GM19043 (cell line): ENCODE measurements around the gene CTNNAL1.
"Not testable (repeated sequence)": the region's sequence is repeated elsewhere in the genome, so short reads cannot be mapped to it uniquely, and the experiment has no call there.

Experiments
- ATAC-seq: cut with Tn5 transposase; IDR thresholded peaks from one replicate; pipeline ENCODE4 v1.9.1; 2021; ENCODE audit warnings: low read depth; ENCODE audit not compliant: unreplicated experiment

CTNNAL1 gene

GRCh38 chr9:109012876-109013678 is at the start of gene CTNNAL1:
TSS of gene CTNNAL1 (minus strand) at chr9:109013499. CDS start at chr9:109013442, 57 bp downstream.
- peak; percentile 63 for ATAC-seq

- no peak for ATAC-seq
These were observed 49.2 kb upstream of the CTNNAL1 start for GRCh38 chr9:109062543-109062942.

- ATAC-seq: no peak
These were observed 46.9 kb upstream of the CTNNAL1 start for GRCh38 chr9:109060191-109060590.

GRCh38 chr9:109053121-109053520 is 39.8 kb upstream of the CTNNAL1 start:
- not testable (repeated sequence) for ATAC-seq

- no peak for ATAC-seq
These were observed 39.1 kb upstream of the CTNNAL1 start for GRCh38 chr9:109052416-109052815.

GRCh38 chr9:109051733-109052132 is 38.4 kb upstream of the CTNNAL1 start:
- ATAC-seq: no peak

GRCh38 chr9:109050444-109050843 is 37.1 kb upstream of the CTNNAL1 start:
- ATAC-seq: no peak

GRCh38 chr9:109048822-109049221 is 35.5 kb upstream of the CTNNAL1 start:
- no peak for ATAC-seq

GRCh38 chr9:109047259-109047658 is 34.0 kb upstream of the CTNNAL1 start:
- no peak for ATAC-seq

GRCh38 chr9:109046346-109046745 is 33.0 kb upstream of the CTNNAL1 start:
- no peak for ATAC-seq

GRCh38 chr9:109043578-109043977 is 30.3 kb upstream of the CTNNAL1 start:
- no peak for ATAC-seq

- no peak for ATAC-seq
These were observed 27.3 kb upstream of the CTNNAL1 start for GRCh38 chr9:109040571-109040970.

GRCh38 chr9:109039539-109039938 is 26.2 kb upstream of the CTNNAL1 start:
- no peak for ATAC-seq

GRCh38 chr9:109037946-109038715 is 24.8 kb upstream of the CTNNAL1 start:
- ATAC-seq: no peak

GRCh38 chr9:109036744-109037680 is 23.7 kb upstream of the CTNNAL1 start:
- ATAC-seq: no peak

- no peak for ATAC-seq
These were observed 22.6 kb upstream of the CTNNAL1 start for GRCh38 chr9:109035684-109036423.

- ATAC-seq: no peak
These were observed 20.8 kb upstream of the CTNNAL1 start for GRCh38 chr9:109033941-109034700.

GRCh38 chr9:109031241-109031640 is 17.9 kb upstream of the CTNNAL1 start:
- ATAC-seq: no peak

- ATAC-seq: no peak
These were observed 17.1 kb upstream of the CTNNAL1 start for GRCh38 chr9:109030426-109030825.
